Endodermal cell (in vitro differentiated cells): ENCODE data around the gene ASTN2. TPM values are rescaled to one million over a fixed set of nuclear protein-coding genes. Genes with fewer than 3 reads are reported as not detected.

Experiments
- DNase-seq: peaks from one replicate; pipeline ENCODE4 v3.0.0-alpha.2; 2017
- H3K27ac ChIP-seq: 2 replicates; pipeline ENCODE4 v1.5.1; 2013; ENCODE audit warnings: mild to moderate bottlenecking, low read depth, low read length, moderate library complexity
- H3K27me3 ChIP-seq: 2 replicates; pipeline ENCODE4 v1.6.1; 2013; ENCODE audit warnings: mild to moderate bottlenecking, low read length, moderate library complexity; ENCODE audit not compliant: insufficient read depth, control insufficient read depth, poor library complexity, severe bottlenecking
- H3K36me3 ChIP-seq: 2 replicates; pipeline ENCODE4 v1.7.0; 2013; ENCODE audit warnings: mild to moderate bottlenecking, low read length, moderate library complexity; ENCODE audit not compliant: control insufficient read depth, insufficient read depth
- H3K4me1 ChIP-seq: one replicate; pipeline ENCODE4 v1.7.0; 2013; ENCODE audit warnings: low read length; ENCODE audit not compliant: control insufficient read depth, insufficient read depth
- H3K4me3 ChIP-seq: 2 replicates; pipeline ENCODE4 v1.5.1; 2013; ENCODE audit warnings: mild to moderate bottlenecking, low read length, moderate library complexity
- H3K9ac ChIP-seq: 2 replicates; pipeline ENCODE4 v1.6.1; 2013; ENCODE audit warnings: mild to moderate bottlenecking, low read length, moderate library complexity; ENCODE audit not compliant: poor library complexity, severe bottlenecking; ENCODE audit errors: extremely low read depth
- H3K9me3 ChIP-seq: 2 replicates; pipeline ENCODE4 v1.6.1; 2013; ENCODE audit warnings: mild to moderate bottlenecking, low read length, moderate library complexity; ENCODE audit not compliant: control insufficient read depth
- H3K27ac Mint-ChIP-seq: 2 replicates; pipeline ENCODE4 v1.8.0; 2020; ENCODE audit warnings: mixed read lengths
- H3K27me3 Mint-ChIP-seq: 2 replicates; pipeline ENCODE4 v1.8.0; 2021; ENCODE audit warnings: mild to moderate bottlenecking, mixed read lengths; ENCODE audit not compliant: insufficient read depth
- H3K36me3 Mint-ChIP-seq: 2 replicates; pipeline ENCODE4 v1.8.0; 2020; ENCODE audit warnings: low read depth, mixed read lengths
- H3K4me1 Mint-ChIP-seq: 2 replicates; pipeline ENCODE4 v1.8.0; 2020; ENCODE audit warnings: mixed read lengths
- H3K4me3 Mint-ChIP-seq: 2 replicates; pipeline ENCODE4 v1.8.0; 2020; ENCODE audit warnings: mild to moderate bottlenecking, moderate library complexity, mixed read lengths
- H3K9me3 Mint-ChIP-seq: 2 replicates; pipeline ENCODE4 v1.8.0; 2020; ENCODE audit warnings: mild to moderate bottlenecking, mixed read lengths
- WGBS, 2 experiments: methylation state at CpG; one replicate each; pipeline versions ENCODE4 v1.1.5 to v1.1.7; 2013; ENCODE audit warnings: missing lambda C conversion rate in 2 of 2, mixed read lengths in 1 of 2; ENCODE audit not compliant: insufficient coverage in 1 of 2, insufficient read length in 1 of 2; 5-methylcytosine and 5-hydroxymethylcytosine counted together
- total RNA-seq, 2 donors: library from RNA; stranded (reverse); fragmentation: NEBNext Ultra II Directional in 1 of 2; extraction: Animal tissue kit (Norgen Biotek cat#: 25700) in 1 of 2; gene quantifications; 2 replicates in 1 of 2; 3 replicates in 1 of 2; pipeline ENCODE4 v1.2.1, GENCODE V29; 2021
- TF ChIP-seq, protein P1 (sequence below): fragments of 200-600 bp; sonication (generic); conservative IDR thresholded peaks from 2 replicates; pipeline ENCODE4 v1.5.0; 2021; ENCODE audit warnings: antibody characterized with exemption, mild to moderate bottlenecking

Gene ASTN2
- total RNA-seq, 2 donors from 2014 or later: 8.9 to 10.4 TPM

DNA sequence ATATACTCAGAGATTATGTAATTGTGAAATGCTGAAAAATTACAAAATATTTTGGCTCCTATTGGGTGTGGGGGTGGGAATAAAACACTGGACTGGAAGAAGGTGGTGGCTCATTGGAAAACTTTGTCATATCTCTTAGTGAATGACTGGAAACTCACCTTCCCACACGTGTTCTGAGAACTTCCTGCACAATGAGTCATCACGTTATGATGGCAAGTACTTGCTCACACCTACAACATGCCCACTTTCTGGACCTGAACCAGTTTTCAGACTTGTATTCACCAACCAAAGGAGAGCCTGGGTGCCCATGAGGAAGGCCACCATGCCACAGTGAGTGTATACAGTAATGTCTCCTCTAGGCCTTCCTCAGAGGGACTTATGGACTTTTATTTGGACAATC lies 294.8 kb downstream of the ASTN2 start:
- H3K27me3 ChIP-seq: no peaks in the 10 kb centered on the region
- Mint-ChIP-seq H3K36me3 (no peaks in the 10 kb centered on the region), H3K27me3 (peaks cover 7% of the 10 kb centered on the region), H3K27ac (no peak overlapping the region), H3K4me3 (no peak overlapping the region), H3K4me1 (peaks cover 11% of the 10 kb centered on the region), H3K9me3 (no peaks in the 10 kb centered on the region)
- H3K4me3 ChIP-seq: no peak overlapping the region
- no peak for DNase-seq
- H3K4me1 ChIP-seq: peaks cover 4% of the 10 kb centered on the region
- H3K9ac ChIP-seq: no peak overlapping the region
- H3K36me3 ChIP-seq: no peaks in the 10 kb centered on the region
- 89 to 90% methylated on average over 2 of the region's 2 CpGs for WGBS, 2 experiments
- H3K27ac ChIP-seq: no peak overlapping the region
- H3K9me3 ChIP-seq: no peaks in the 10 kb centered on the region
- TF ChIP-seq, protein P1, sequence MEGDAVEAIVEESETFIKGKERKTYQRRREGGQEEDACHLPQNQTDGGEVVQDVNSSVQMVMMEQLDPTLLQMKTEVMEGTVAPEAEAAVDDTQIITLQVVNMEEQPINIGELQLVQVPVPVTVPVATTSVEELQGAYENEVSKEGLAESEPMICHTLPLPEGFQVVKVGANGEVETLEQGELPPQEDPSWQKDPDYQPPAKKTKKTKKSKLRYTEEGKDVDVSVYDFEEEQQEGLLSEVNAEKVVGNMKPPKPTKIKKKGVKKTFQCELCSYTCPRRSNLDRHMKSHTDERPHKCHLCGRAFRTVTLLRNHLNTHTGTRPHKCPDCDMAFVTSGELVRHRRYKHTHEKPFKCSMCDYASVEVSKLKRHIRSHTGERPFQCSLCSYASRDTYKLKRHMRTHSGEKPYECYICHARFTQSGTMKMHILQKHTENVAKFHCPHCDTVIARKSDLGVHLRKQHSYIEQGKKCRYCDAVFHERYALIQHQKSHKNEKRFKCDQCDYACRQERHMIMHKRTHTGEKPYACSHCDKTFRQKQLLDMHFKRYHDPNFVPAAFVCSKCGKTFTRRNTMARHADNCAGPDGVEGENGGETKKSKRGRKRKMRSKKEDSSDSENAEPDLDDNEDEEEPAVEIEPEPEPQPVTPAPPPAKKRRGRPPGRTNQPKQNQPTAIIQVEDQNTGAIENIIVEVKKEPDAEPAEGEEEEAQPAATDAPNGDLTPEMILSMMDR: no peak

DNA sequence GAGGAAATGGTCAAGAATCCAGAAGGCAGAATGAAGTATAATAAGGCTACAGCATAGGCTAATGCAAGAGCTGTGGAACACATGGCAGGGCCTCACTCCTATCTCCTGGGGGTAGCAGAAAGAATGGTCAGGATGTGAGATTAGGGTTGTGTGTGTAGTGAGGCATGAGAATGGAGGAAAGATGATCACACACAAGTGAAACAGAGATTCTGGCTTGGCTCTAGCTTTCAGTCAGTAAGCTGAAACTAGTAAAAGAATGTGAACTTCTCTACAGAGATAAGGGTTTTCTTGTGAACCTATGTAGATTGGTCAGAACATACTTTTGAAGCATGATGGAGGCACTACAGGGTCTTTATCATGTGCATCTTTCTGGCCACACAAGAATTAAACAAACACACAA lies 298.8 kb downstream of the ASTN2 start:
- no peak overlapping the region for H3K4me3 Mint-ChIP-seq
- H3K27me3 Mint-ChIP-seq: peaks cover 5% of the 10 kb centered on the region
- Histone ChIP-seq H3K9ac (no peak overlapping the region), H3K36me3 (no peaks in the 10 kb centered on the region), H3K27me3 (no peaks in the 10 kb centered on the region), H3K9me3 (no peaks in the 10 kb centered on the region), H3K27ac (no peak overlapping the region), H3K4me3 (no peak overlapping the region), H3K4me1 (no peaks in the 10 kb centered on the region)
- H3K9me3 Mint-ChIP-seq: no peaks in the 10 kb centered on the region
- TF ChIP-seq, protein P1: no peak
- no peaks in the 10 kb centered on the region for H3K36me3 Mint-ChIP-seq
- no peak overlapping the region for H3K27ac Mint-ChIP-seq
- H3K4me1 Mint-ChIP-seq: peaks cover 8% of the 10 kb centered on the region
- no peak for DNase-seq

DNA sequence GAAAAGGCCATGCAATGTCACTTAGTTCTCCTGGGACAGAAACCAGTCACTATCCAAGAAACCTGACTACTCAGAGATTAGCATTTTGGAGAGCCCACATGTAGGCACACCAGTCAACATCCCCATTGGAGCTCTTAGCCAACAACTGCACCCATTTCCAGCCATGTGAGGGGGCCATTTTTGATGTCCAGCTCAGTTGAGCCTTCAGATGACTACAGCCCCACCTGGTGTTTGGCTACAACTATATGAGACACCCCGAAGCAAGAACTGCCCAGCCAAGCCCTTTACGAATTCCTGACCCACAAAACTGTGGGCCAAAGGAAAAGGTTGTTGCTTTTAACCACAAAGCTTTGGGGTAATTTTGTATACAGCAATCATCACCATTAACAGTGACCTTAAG lies 300.1 kb downstream of the ASTN2 start:
- Histone ChIP-seq H3K4me1 (no peaks in the 10 kb centered on the region), H3K27me3 (no peaks in the 10 kb centered on the region), H3K27ac (no peak overlapping the region), H3K4me3 (no peak overlapping the region), H3K9ac (no peak overlapping the region), H3K36me3 (no peaks in the 10 kb centered on the region), H3K9me3 (no peaks in the 10 kb centered on the region)
- H3K27me3 Mint-ChIP-seq: peaks cover 5% of the 10 kb centered on the region
- H3K9me3 Mint-ChIP-seq: no peaks in the 10 kb centered on the region
- WGBS, 2 experiments: 40 to 80% methylated on average over 1 to 2 of the region's 2 CpGs
- H3K36me3 Mint-ChIP-seq: no peaks in the 10 kb centered on the region
- H3K27ac Mint-ChIP-seq: no peak overlapping the region
- peaks cover 8% of the 10 kb centered on the region for H3K4me1 Mint-ChIP-seq
- TF ChIP-seq, protein P1: peak; percentile 39
- H3K4me3 Mint-ChIP-seq: no peak overlapping the region
- DNase-seq: no peak
